HEK293T (cell line): ENCODE results near the gene PXMP2.

ENCODE experiments used
- FOXA1 ChIP-seq: fragments of 450-650 bp; IDR thresholded peaks from 2 replicates; pipeline ENCODE4 v1.6.1; 2016; ENCODE audit warnings: mild to moderate bottlenecking
- HDGF ChIP-seq: fragments of 450-650 bp; IDR thresholded peaks from 2 replicates; pipeline ENCODE4 v1.6.1; 2017; ENCODE audit warnings: antibody characterized with exemption, borderline replicate concordance
- LEF1 ChIP-seq: fragments of 450-650 bp; IDR thresholded peaks from 2 replicates; pipeline ENCODE4 v1.6.1; 2017; ENCODE audit warnings: mild to moderate bottlenecking, borderline replicate concordance
- NFRKB ChIP-seq: fragments of 450-650 bp; IDR thresholded peaks from 2 replicates; pipeline ENCODE4 v1.6.1; 2016; ENCODE audit warnings: mild to moderate bottlenecking, moderate library complexity
- SP1 ChIP-seq: fragments of 450-650 bp; IDR thresholded peaks from 2 replicates; pipeline ENCODE4 v1.6.1; 2017
- SUZ12 ChIP-seq: fragments of 450-650 bp; IDR thresholded peaks from 2 replicates; pipeline ENCODE4 v1.6.1; 2016; ENCODE audit warnings: mild to moderate bottlenecking

DNA sequence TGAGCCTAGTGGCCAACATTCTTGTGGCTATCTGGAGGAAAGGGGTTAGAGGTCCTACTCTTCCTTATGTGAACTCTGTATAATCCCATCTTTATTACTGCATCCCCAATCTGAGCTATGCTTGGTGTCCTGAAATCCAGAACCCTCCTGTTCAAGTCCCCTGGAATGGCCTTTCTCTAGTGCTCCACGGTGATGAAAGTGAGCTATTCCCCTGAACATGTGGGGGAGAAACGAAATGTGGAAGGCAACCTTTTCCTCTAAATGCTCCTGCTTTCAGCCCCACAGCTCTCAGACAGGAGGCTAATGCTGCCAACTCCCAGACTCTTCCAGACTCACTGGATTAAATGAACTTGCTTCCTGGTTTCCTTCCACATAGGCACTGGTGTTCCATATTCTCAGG is 20.8 kb downstream of the PXMP2 start:
- TF ChIP-seq LEF1 (no peak), FOXA1 (no peak), HDGF (no peak), NFRKB (no peak), SUZ12 (no peak), SP1 (no peak)
